NCI-H524 (cell line): ENCODE results near the gene ATP8A2.

ENCODE experiments used
- DNase-seq, 2 experiments: peaks; one replicate each; lab custom pipeline; 2025; lab: John Stamatoyannopoulos, UW

The ATP8A2 gene

DNA sequence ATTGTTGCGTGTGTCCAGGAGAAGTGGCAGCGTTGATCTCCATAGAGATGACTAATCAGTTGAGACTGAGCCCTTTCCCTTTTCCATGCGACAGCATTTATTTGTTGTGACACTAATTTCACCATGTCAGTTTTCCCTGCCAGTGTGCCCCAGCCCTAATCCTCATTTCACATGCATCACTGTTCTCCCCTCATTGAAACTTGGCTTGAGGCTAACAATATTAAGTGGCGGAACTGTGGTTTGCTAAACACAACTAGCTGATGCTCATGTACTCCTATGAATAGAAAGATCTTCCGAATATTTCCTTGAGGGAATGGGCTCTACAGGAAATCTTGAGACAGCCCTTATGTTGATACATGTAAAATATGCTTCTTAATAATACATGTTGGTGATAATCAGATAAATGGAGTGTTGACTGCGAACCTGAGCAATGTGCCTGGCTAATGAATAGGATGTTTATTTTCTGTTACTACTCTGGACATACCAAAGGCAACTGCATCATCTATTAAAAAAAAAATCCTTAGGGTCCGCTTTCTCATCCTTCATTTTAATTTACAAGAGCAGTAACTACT, 258.6 kb downstream of the ATP8A2 start:
- DNase-seq: peak in 1 of 2 experiments; percentile 60

DNA sequence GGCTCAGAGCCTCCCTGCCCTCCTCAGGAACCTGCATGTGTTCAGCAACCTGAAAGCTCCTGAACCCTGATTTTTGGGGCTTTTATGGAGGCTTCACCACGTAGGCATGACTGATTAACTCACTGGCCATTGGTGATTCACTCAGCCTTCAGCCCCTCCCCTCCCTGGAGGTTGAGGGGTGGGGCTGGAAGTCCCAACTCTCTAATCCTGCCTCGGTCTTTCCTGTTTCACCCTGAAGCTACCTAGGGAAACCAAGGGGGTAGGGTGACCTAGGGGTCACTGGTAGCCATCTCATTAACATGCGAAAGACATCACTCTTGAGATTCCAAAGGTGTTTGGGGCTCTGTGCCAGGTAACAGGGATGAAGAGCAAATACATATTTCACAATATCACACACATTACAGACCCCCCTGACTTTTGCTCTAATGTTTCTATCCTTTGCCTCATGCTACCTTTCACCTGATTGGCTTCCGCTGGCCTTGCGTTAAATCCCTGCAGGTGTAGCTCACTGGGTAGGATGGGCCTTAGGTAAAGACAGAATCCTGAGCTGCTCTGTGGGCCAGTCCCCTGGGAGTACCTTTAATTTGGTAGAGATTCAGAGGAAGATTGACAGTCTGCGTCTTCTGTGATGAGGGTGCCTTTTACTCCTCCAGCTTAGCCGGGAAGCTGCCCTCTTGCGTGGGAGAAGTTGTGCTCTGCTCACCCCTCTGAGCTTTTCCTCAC, 260.6 kb downstream of the ATP8A2 start:
- DNase-seq: no peak

DNA sequence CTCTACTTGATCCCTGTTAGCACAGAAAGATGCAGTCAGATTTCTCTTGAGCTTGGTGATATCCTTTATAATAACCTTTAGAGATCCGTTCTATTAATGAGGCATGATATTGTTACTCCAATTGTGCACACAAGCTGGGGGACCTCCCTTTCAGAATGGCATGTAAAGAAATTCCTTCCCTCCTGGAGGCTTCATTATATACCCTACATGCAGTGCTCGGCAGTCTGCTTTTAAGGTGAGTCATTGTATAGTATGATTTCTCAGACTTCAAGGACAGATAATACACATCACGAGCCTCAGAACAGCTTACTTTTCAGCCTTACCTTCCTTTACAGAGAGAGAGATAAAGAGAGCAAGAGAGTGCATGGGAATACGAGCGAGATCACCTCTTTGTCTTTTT, 261.3 kb downstream of the ATP8A2 start:
- DNase-seq: no peak

DNA sequence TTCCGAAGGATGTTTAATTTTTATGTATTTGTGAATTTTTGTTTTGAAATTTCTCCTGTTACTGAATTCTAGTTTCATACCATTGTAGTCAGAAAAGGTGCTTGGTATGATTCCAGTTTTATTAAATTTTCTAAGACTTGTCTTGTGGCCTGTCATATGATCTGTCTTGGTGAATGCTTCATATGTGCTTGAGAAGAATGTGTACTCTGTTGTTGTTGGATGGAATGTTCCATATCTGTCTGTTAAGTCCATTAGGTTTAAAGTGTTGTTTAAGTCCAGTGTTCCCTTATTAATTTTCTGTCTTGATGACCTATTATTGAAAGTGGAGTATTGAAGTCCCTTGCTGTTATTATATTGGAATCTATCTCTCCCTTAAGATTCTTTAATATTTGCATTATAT, 273.9 kb downstream of the ATP8A2 start:
- DNase-seq: no peak

DNA sequence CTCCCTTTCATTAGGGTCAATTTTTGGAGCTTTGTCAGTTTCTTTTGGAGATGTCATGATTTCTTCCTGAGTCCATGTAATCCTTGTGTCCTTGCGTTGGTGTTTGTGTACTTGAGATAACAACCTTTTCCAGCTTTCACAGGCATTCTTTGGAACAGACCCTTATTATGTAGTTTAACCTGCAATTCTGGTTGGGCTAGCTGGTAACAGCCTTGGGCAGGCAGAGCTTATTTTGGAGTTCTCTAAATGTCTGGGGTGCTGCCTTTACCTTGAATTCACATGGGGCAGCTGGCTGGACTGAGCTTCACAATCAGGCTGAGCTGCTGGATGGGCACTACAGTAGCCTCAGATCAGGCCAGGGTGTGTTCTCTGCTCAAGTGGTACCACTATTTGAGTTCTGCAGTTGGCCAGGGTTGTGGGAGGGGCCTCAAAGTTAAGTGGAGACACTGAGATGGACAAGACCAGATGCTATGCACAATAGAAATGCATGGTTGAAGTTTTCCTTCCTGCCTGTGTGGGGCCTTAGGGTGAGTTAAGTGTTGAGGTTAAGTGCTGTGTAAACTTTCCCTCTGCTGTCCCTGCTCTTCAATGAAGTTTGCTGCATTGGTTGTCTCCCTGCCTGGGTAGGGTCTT, 277.3 kb downstream of the ATP8A2 start:
- no peak for DNase-seq

DNA sequence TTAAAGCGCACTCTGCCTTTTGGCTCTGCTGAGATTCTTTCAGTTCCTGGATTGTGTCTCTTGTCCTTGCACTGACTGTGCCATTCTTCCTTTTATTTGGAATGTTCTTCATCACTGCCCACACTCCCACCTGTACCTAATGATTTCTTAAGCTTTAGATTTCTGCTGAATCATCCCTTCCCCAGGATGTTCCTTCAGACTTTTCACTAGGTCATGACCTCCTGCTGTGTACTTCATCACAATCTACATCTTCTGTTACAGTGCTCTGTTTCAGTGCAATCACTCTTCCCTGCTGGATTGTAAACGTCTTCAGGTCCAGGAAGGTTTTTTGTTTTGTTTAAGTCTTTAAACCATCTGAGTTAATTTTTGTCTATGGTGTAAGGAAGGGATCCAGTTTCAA, 281.0 kb downstream of the ATP8A2 start:
- no peak for DNase-seq

DNA sequence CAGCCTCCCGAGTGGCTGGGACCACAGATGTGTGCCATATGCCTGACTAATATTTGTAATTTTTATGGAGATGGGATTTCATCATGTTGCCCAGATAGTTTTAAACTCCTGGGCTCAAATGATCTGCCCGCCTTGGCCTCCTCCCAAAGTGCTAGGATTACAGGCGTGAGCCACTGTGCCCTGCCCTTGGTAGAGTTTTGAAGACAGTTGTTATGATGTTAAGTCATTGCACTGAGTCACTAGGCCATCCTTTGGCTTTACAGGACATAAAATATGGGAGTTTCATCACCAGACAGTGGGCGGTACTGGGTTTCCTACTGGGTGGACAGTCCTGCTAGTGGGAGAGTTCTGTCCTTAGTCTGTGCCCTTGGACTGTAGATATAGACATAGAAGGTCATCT, 282.5 kb downstream of the ATP8A2 start:
- peak; percentile 44 to 82 for DNase-seq

DNA sequence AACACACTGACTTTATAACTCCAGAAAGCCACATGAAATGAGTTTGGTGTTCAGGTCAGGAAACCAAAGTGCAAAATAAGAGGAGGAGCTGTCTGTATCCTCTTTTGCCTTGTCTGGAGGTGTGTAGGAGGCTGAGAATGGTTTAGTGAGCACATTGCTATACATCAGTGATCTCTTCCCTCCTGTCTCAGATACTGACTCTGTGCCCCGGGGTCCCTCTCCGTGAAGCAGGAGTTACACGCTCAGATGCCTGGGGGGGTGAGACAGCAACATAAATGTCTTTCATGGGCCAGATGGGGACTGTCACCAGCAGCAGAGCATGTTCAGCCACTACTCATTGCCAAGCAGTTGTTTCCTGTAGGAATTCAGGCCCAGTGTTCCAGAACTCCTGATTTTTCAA, 285.4 kb downstream of the ATP8A2 start:
- DNase-seq: no peak

DNA sequence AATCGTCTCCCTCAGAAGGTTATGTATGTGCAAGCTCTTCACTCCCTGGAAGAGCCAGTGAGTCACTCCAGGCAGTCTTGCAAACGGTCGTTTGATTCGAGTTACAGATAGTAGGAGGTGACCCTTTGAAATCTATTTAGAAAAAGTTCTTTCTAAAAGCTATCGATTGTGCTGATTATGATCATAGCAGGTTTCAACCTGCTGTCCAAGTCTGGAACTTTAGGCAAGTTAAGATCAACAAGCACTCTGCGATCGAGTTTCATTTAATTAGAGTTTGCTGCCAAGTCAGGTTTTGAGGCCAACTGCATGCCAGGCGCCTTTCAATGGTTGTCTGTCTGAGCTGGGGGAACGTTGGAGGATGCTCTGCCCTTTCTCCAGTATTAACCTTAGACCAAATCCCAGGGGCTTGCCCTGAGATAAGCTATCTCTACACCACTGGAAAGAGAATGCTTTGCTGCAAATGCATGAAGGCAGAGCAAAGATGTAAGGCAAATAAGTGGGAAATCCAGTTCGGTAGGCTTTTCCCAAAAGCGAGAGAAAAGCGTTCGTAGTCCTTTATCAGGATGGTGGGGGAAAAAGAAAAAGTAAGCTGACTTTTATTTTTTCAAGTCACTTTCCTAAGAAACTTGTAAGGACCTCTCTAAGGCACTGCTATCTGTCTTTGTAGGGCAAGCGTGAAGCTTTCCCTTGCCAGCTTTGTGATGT, 287.5 kb downstream of the ATP8A2 start:
- DNase-seq: peak in 1 of 2 experiments; percentile 57

DNA sequence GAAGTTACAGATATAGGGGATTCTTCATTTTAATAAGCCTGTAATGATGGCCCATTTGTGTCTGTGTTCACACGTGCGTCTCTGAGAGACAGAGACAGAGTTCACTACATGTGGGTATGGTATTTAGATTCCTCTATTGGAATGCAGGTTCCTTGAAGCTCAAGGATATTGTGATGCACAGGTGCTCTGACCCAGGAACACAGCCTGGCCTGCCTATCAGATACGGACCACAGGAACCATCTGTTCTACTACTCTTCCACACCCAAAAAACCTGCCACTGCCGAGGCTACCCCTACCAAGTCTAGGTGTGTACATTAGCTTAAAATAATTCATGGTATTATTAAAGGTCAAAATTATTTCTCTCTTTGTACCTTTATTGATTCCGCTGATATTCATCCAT, 289.2 kb downstream of the ATP8A2 start:
- no peak for DNase-seq

DNA sequence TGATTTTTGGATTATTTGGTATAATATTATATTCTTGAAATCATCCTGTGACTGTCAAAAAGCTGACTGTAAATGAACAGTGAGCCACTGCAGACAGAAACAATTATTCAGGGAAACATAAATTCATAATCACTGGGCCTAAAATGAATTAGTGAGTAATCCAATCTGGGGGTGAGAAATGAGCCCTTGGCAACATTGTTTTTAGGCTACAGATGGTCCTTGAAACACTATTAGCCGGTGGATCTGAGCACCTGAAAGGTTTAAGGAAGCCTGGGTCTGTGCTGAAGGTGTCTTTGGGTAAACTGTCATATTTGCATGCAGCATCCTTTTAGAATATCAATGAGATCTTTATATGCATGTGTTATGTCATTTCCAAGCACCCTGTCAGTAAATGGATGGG, 290.7 kb downstream of the ATP8A2 start:
- peak; percentile 27 to 76 for DNase-seq

DNA sequence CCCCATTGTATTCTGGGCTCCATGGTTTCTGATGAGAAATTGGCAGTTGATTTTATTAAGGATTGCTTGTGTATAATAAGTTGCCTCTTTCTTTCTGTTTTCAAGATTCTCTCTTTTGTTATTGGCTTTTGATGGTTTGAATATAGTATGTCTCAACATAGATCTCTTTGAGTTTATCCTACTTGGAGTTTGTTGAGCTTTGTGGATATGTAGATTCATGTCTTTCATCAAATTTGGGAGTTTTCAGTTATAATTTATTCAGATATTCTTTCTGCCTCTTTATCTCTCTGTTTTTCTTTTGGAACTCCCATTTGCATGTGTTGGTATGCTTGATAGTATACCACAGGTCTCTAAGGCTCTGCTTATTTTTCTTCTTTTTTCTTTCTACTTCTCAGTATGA, 296.6 kb downstream of the ATP8A2 start:
- no peak for DNase-seq

DNA sequence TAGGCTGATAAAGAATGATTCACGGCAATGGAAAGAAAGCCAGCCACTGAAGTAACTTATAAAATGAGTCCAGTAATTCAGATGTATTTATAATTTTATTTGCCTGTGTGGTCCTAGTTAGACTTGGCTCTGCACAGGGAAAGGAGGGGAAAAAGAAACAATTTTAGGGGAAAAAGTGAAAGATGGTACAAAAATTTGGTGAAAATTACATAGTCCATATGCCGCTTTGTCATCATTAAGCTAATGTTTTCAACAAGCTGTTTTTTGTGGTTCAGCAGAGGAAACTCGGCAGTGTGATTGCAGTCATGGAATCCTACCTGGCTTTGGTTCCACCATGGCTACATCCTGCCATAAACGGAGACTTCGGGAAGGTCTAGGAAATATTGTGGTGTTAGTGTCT, 301.9 kb downstream of the ATP8A2 start:
- DNase-seq: no peak

DNA sequence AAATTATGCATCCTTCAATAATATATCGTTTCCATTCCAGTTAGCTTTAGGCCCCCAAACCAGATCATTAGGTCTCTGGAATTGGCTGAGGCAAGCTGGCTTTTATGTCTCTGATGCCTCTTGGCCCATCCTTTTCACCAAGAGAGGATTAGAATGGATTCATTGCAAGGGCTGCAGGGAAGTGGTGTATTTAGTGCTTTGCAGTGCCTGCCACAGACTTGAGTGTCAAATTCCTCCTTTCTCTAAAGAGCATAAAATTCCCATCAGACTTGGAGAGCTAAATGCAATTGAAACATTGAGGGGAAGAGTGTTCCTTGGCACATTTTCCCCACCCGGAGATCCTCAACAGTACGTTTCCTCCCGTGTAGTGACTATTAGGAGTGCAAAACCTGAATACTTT, 302.6 kb downstream of the ATP8A2 start:
- DNase-seq: peak in 1 of 2 experiments; percentile 16

DNA sequence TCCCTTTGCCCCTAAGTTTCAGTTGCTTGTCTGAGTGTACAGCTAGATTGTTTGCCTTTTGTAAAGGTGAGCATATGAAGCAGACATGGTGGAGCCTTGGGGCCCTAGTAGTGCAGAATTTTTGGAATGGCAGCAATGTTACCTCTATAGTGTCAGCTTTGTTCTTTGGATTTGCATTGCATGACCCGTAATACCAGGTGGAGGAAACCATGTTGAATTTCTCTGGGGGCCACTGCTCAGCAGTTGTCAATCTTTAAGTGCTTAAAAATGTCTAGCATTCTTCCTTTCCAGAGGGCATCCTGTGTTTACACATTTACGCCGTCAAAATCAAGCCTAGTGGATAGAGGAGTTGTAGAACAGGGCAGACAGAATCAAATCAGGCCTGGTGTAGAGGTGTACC, 303.3 kb downstream of the ATP8A2 start:
- DNase-seq: no peak

DNA sequence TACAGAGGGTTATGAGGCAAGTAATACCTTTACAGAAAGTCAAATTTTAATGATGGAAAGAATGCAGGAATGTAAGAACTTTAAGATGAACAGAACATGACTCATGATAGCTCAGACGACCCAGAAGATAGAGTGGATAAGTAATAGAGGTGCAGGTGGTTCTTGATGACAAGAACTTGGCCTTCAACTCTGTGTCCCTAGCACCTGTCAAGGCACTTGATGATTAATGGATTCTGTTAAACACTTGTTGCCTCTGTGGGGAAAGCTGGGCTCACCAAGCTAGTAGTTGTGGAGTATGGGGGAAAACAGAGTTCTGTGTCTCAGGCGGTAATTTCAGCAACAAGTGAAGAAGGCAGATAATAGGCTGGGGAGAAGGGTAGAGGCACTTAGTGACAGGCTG, 306.2 kb downstream of the ATP8A2 start:
- DNase-seq: no peak

DNA sequence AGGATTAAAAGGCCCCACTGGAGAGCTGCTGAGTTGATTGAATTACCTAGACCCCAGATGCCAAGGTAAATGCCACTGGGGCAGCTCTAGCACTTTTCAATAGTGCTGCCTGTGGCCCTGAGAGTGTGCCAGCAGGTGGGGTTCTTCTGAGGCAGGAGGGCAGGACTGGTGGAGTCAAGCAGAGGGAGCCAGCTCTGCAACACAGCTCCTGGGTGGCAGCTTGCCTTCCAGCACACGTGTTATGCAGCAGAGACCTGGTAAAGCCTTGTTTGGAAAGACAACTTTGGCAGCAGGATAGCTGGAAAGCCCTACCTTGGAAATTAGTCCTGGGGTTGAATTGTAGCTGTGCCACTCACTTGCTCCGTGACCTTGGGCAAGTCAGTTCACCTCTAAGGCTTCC, 306.6 kb downstream of the ATP8A2 start:
- DNase-seq: peak; percentile 86 to 96

DNA sequence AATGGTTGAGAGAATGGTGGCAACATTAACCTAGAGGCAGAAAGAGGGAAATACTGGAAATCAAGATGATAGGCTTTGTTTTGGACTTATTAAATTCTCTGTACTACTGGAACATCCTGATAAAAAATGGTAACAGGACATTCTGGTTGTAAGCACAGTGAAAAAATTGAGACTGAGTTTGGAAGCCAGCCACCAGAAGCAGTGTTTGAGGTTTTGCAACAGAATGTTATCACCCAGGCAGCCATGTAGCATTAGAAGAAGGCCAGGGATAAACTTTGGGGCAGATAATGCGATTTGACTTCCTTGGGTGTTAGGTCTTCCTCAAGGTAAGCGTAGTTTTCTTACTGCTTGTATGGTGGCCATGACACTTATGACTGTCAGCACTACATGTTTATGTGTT, 307.4 kb downstream of the ATP8A2 start:
- no peak for DNase-seq

DNA sequence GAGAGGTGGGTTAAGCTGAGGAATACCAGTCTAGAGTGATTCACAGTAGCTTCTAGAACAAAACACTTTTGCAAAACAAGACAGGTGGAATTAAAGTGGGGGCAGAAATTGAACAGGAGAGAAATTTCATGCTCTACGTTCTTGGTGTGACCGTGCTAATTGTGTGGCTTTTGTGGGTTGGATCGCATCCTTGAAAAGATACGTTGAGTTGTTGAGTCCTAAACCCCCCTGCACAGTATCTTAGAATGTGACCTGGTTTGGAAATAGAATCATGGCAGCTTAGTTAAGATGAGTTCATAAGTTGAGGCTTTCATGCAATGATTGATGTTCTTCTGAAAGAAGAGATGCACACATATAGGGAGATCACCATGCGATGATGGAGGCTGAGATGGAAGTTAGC, 308.2 kb downstream of the ATP8A2 start:
- DNase-seq: no peak

DNA sequence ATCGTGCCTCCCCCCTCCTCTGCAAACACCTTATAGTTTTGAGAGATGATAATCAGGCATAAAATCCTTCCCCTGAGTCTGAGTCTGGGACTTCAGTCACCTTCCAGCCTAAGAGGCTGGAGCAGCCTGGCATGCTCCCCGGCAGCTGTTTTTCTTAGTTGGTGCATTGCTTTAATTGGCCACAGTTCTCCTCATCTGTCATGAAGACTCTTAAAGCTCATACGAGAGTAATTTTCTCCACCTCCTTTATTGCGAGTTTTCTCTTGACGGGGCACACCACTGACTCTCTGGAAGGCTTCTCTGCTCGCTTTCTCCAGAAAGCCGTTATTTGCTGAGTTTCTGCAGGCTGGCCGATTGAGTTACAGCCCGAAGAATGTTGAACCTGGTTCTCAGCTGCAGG, 310.5 kb downstream of the ATP8A2 start:
- DNase-seq: peak in 1 of 2 experiments; percentile 31

DNA sequence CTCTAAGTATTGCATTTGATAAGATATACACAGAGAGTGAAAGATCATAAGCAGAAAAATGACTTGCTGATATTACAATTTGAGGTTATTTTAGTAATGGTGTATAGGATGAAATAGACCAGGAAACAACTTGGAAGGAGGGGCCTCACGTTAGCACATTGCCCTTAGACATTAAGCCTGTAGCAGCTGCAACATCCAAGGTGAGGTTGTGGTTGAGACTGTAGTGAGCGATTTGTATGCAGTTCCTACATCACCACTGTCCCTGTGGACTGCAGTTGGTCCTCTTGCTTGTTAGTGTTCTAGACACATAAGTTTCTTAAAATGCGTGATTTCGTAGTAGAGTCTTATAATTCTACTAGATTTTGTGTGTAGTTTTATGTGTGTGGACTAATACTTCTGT, 311.3 kb downstream of the ATP8A2 start:
- no peak for DNase-seq

DNA sequence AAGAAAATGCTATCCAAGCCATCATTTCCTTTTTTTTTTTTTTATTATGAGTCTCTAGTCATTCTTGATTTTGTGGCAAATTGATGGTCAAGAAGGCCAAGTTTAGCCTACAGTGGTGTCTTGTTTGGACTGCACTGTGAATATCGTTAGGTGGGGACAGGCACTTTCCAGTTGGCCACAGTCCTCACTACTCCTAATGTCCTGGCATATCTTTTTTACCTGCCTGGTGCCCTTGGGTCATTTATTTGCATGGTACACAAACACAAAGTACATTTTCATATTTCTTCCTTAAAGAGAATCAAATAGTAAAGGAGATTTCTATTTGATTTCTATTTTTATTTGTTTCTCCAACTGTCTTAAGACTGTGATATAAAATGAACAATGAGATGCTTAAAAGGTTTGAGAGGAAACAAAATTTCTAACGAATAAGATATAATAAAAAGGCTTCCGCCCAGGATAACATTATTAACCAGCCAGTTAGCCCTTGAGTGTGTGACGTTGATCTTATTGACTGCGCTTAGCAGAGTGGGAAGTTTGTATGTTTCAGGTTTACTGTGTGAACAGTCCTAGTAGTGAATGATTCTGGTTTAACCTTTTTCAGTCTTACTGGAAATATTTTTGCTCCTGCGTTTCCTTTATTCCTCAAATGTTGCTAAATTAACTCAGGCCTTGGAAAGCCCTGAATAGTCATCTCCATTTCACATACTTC, 312.0 kb downstream of the ATP8A2 start:
- no peak for DNase-seq
